ENCODE results near the gene COA3.

DNA sequence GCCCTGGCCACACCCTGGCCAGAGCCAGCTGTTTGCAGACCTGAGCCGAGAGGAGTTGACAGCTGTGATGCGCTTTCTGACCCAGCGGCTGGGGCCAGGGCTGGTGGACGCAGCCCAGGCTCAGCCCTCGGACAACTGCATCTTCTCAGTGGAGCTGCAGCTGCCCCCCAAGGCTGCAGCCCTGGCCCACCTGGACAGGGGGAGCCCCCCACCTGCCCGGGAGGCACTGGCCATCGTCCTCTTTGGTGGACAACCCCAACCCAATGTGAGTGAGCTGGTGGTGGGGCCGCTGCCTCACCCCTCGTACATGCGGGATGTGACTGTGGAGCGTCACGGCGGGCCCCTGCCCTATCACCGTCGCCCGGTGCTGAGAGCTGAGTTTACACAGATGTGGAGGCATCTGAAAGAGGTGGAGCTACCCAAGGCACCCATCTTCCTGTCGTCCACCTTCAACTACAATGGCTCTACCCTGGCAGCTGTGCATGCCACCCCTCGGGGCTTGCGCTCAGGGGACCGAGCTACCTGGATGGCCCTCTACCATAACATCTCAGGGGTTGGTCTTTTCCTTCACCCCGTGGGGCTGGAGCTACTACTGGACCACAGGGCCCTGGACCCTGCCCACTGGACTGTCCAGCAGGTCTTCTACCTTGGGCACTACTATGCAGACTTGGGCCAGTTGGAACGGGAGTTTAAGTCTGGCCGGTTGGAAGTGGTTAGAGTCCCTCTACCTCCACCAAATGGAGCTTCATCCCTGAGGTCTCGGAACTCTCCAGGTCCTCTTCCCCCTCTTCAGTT lies 46.5 kb upstream of the COA3 start:
- TF ChIP-seq CTCF (optimal IDR thresholded peaks at IDR 0.05 in 1 of 3, IDR thresholded peaks at IDR 0.05 in 1 of 3, conservative IDR thresholded peaks at IDR 0.05 in 1 of 3; ENCODE audit: extremely low read depth in 1 of 3, insufficient read depth in 2 of 3, low read length in 3 of 3), result no peak
- no peak for TF ChIP-seq EZH2 (IDR thresholded peaks at IDR 0.05; ENCODE audit: low read length)

All from keratinocyte (primary cell).